Activated effector memory CD4-positive, alpha-beta T cell treated with Interleukin-2 at 50 U/mL for 16 hours (primary cell): ENCODE results near the gene SENP3.
A peak's percentile ranks its signal among the peaks of the same experiment; 100 is the strongest.

ENCODE experiments used
- DNase-seq: peaks from one replicate; pipeline ENCODE4 v3.0.0-alpha.2; 2020

SENP3 gene

DNA sequence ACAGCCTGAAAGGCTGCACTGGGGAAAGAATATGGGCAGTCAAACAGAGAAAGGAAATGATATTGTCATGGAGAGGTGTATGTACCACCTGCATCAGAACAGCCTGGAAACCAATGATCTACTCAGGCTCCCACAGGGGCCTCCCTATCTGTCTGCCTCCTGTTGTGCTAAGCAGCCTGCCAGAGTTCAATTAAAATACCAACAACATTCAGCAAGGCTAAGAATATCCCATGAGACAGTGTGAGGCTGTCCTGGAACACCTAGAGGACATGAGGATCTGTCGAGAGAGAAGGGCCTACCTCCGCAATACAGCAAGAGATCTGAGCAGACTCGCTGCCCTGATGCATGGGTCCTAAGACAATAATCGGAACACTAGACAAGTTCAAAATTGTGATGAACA is 44.6 kb downstream of the SENP3 start:
- no peak for DNase-seq

DNA sequence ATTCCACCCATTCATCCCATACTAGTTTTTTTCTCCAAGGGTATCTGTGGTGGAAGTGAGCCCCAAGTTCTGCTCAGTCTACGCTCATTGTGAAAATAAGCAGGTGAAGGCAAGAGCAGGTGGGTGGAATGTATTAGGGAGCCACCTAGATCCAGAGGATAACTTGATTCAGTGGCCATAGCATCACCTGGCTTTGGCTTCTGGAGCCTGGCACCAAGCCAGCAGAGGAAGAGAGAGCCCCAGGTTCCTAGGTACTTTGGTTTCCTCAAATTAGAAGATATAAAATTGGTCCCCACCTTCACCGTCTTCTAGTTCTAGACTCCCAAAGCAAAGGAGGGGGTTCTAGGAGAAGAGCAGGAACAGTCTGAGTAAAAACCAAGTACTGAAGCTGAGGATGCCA is 48.9 kb downstream of the SENP3 start:
- no peak for DNase-seq

DNA sequence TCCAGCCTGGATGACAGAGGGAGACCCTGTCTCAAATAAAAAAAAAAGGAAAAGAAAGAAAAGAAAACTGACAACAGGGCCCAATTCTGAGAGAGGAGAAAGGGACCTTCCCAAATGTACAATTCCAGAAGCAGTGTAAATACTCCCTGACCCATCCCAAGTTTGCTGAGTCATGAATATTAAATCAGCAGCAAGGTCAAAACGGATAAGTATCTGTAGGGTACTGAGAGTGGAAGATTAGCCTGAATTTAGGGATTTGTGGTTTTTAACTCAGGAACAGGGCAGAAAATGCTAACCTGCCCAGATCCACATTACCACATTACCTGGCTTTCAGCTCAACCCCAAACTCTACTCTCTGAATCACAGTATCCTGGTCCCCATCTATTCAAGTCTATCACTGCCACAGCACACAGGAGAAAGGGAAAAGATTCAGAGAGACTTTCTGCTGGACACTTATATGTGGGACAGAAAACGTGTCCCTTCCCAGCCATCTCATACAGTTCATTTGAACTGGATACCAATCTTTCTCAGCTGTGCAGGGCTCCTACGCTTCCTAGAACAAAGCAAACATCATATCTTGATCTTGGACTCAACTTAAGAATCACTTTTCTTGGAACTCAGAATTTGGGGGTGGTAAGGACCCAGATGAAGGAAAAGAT is 50.0 kb downstream of the SENP3 start:
- no peak for DNase-seq

DNA sequence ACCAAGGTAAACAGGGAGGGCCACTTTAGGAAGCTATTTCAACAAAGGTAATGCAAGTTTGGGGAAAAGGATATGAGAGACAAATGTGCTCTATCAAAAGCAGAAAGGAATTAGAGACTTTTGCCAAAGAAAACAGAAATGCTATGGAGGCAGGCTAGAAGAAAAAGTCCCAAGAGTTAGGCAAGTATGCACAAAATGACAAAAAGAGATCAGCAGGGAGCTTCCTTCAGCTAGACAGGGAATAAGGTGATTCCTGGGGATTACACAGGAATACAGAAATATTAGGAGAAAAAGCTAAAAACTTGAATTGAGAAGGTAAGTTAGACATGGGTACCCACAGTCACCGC is 50.5 kb downstream of the SENP3 start:
- no peak for DNase-seq

DNA sequence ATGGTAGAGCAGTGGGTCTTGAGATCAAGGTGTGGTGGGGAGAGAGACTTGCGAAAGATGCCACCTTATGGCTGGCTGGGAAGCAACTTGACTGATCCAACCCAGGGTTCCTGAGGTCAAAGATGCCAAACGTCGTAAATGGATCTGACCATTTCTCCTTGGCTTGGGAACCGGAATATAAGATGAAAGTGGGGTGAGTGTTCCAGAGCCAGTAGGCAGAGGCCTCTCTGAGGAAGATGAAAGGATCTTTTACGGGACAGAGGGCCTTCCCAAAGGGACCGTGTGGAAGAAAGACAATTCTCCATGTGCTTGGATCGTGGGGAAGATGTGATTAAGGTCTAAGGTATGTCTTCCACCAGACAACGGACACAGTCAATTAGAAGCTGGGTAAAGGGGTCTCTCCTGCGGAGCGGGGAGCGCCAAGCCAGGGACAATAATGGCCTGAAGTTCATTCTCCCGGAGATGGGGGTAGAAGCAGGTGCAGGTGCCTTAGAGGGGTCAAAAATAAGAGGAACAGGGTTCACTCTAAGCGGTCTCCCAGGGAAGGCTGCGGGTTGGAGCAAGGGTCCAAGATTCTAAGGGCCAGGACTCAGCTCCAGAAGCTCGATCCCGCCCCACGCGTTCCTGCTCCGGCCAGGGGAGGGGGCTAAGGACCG is 52.2 kb downstream of the SENP3 start:
- DNase-seq, result no peak

DNA sequence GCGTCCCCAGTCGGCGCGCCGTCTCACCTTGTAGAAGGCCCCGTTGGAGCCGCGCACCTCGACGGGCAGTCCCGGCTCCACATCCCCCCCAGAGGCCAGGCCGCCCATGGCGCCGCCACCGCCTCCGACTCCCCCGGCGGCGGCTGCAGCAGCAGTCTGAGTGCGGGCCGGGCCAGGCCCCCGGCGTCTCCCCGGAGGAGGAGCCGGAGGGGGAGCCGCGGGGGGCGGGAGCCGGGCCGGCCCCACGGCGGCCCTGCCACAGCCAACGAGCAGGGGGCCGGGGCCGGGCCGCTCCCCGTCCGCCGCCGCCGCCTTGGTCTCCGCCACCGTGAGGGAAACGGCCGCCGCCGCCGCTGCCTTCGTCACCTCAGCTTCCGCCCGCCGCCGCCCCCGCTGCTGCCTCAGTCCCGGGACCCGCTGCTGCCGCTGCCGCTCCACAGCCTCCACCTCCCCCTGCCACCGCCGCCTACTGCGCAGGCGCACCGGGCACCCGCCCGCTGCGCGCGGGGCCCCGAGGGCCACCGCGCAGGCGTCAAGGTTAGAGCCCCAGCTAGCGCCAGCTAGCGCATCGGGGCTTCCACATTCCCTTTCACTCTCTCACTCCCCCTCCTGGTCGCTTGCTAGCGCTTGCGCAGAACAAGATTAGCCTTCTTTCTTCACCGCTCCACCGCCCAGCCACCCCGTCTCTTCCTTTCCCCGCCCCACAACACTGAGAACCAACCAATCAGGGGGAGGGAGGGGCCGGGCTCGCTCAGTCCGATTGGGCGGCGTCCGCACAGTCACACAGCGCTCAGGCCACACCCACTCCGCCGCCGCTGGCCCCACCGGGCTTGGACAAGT is 52.9 kb downstream of the SENP3 start, which contains the start of gene FXR2:
Gene FXR2, minus strand, starts transcription at position 473 of the 840 bp plus-strand sequence. Its CDS starts 365 bp downstream, at position 108.
- peak; percentile 99 for DNase-seq

DNA sequence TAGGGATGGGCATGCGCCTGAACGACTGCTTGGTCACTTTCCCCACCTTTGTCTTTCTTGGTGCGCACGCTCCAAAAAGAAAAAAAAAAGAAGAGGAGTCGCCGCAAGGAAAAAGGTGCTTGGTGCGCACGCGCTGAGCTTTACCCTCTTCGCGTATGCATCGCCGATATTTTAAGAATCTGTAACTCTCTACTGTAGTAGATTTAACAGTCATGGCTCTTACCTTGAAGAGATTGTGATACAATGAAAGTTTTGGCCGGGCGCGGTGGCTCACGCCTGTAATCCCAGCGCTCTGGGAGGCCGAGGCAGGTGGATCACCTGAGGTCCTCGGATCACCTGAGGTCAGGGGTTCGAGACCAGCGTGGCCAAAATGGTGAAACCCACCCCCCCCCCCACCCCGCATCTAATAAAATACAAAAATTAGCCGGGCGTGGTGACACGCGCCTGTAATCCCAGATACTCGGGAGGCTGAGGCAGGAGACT is 53.6 kb downstream of the SENP3 start:
- no peak for DNase-seq

DNA sequence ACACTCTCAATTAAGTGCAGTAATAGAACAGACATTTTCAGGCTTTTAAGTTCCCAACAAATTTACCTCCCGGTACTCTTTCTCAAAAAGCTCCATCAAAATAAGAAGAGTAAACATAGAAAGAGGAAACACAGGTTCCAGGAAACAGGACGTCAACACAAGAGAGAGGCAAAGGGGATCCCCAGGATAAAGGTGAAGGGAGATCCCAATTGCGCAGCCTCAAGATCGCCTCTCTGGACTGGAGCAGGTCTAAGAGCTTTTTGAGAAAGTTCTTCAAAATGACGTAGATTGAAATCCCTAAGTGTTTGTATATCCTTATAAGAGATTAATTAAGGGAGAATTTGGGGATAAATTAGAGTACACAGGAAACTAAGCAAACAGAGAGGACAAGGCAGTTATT is 56.9 kb downstream of the SENP3 start:
- no peak for DNase-seq

DNA sequence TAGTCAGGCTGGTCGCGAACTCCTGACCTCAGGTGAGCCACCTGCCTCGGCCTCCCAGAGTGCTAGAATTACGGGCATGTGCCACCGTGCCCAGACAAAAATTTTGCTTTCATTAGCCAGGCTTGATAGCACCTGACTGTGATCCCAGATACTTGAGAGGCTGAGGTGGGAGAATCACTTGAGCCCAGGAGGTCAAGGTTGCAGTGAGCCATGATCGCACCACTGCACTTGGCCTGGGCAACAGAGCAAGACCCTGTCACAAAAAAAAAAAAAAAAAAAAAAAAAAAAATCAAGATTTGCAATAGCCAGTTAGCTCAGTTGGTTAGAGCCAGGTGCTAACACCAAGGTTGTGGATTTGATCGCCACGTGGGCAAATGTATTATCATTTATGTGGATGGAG is 59.1 kb downstream of the SENP3 start:
- DNase-seq, result no peak
